Measurements from ENCODE around the gene STK32A.

- TF ChIP-seq CTCF (IDR thresholded peaks at IDR 0.05) (no peak), POLR2A (IDR thresholded peaks at IDR 0.05) (no peak), POLR2AphosphoS5 (IDR thresholded peaks at IDR 0.05) (no peak)
Measured at GRCh38 chr5:147381555-147381954, 146.7 kb downstream of the STK32A start.
